CD14-positive monocyte (primary cell): ENCODE measurements around the gene ITGAL. TPM values are rescaled to one million over a fixed set of nuclear protein-coding genes. Genes with fewer than 3 reads are reported as not detected.
"Not testable (repeated sequence)": the region's sequence is repeated elsewhere in the genome, so short reads cannot be mapped to it uniquely, and the experiment has no call there.

ENCODE experiments used
- DNase-seq, 3 donors: peaks; one replicate each; pipeline ENCODE4 v3.0.0-alpha.2; 2011 to 2022
- H2AFZ ChIP-seq: 2 replicates; pipeline ENCODE4 v1.6.0; 2012; ENCODE audit warnings: mild to moderate bottlenecking, low read depth, low read length, inconsistent platforms; ENCODE audit not compliant: insufficient read depth, poor library complexity, severe bottlenecking
- H3K27ac ChIP-seq, 2 donors: 1 replicate in 1 of 2; 2 replicates in 1 of 2; pipeline ENCODE4 v1.5.1; 2012 to 2013; ENCODE audit warnings: low read length in 2 of 2, control low read depth in 1 of 2, inconsistent platforms in 1 of 2, low read depth in 1 of 2, mild to moderate bottlenecking in 1 of 2
- H3K27me3 ChIP-seq, 2 donors: one replicate each; pipeline versions ENCODE4 v1.6.0 to v1.6.1; 2011 to 2013; ENCODE audit warnings: low read length in 2 of 2; ENCODE audit not compliant: control insufficient read depth in 2 of 2, insufficient read depth in 2 of 2
- H3K36me3 ChIP-seq, 2 donors: replicated peaks in 1 of 2; 1 replicate in 1 of 2; 2 replicates in 1 of 2; pipeline versions ENCODE4 v1.5.1 to v1.6.1; 2012 to 2013; ENCODE audit warnings: low read length in 2 of 2, control low read depth in 1 of 2, inconsistent platforms in 1 of 2, mild to moderate bottlenecking in 1 of 2; ENCODE audit not compliant: insufficient read depth in 2 of 2, control insufficient read depth in 1 of 2
- H3K4me1 ChIP-seq, 2 donors: 1 replicate in 1 of 2; 2 replicates in 1 of 2; pipeline versions ENCODE4 v1.5.1 to v1.6.1; 2012 to 2013; ENCODE audit warnings: low read length in 2 of 2, control low read depth in 1 of 2, inconsistent platforms in 1 of 2, mild to moderate bottlenecking in 1 of 2, moderate library complexity in 1 of 2; ENCODE audit not compliant: insufficient read depth in 2 of 2, control insufficient read depth in 1 of 2
- H3K4me2 ChIP-seq: replicated peaks from 2 replicates; pipeline ENCODE3; 2012; ENCODE audit warnings: low read length, moderate library complexity, mild to moderate bottlenecking; ENCODE audit not compliant: poor library complexity, severe bottlenecking; ENCODE audit errors: extremely low read depth
- H3K4me3 ChIP-seq, 3 experiments: fragments of 200-600 bp in 1 of 3; sonication (generic) in 1 of 3; replicated peaks in 1 of 3; 1 replicate in 2 of 3; 2 replicates in 1 of 3; pipeline ENCODE4 v1.5.1; 2011 to 2013; ENCODE audit warnings: low read length in 3 of 3, mild to moderate bottlenecking in 3 of 3, control low read depth in 2 of 3, low read depth in 2 of 3, inconsistent platforms in 1 of 3, moderate library complexity in 1 of 3
- H3K79me2 ChIP-seq: 2 replicates; pipeline ENCODE4 v1.6.0; 2012; ENCODE audit warnings: mild to moderate bottlenecking, control low read depth, inconsistent platforms, low read length, moderate library complexity; ENCODE audit not compliant: insufficient read depth
- H3K9ac ChIP-seq: 2 replicates; pipeline ENCODE4 v1.6.0; 2017; ENCODE audit warnings: low read length, mild to moderate bottlenecking; ENCODE audit not compliant: insufficient read depth, poor library complexity, severe bottlenecking
- H3K9me3 ChIP-seq, 2 donors: replicated peaks in 1 of 2; 1 replicate in 1 of 2; 2 replicates in 1 of 2; pipeline versions ENCODE4 v1.5.1 to v1.6.1; 2012 to 2013; ENCODE audit warnings: low read length in 2 of 2, control low read depth in 1 of 2; ENCODE audit not compliant: control insufficient read depth in 1 of 2, insufficient read depth in 1 of 2
- H4K20me1 ChIP-seq: 2 replicates; pipeline ENCODE4 v1.6.0; 2012; ENCODE audit warnings: mild to moderate bottlenecking, low read length, control low read depth, moderate library complexity; ENCODE audit not compliant: insufficient read depth
- H3K27ac Mint-ChIP-seq, 7 donors: one replicate each; pipeline ENCODE4 v1.8.0; 2020; ENCODE audit warnings: mild to moderate bottlenecking in 7 of 7, mixed read lengths in 7 of 7, moderate library complexity in 6 of 7, inconsistent platforms in 2 of 7
- H3K27me3 Mint-ChIP-seq, 3 donors: one replicate each; pipeline ENCODE4 v1.8.0; 2021 to 2022; ENCODE audit warnings: low read depth in 3 of 3, mild to moderate bottlenecking in 3 of 3, mixed read lengths in 3 of 3, moderate library complexity in 3 of 3, inconsistent platforms in 1 of 3
- H3K36me3 Mint-ChIP-seq, 2 donors: one replicate each; pipeline ENCODE4 v1.8.0; 2020; ENCODE audit warnings: mixed read lengths in 2 of 2, inconsistent platforms in 1 of 2, mild to moderate bottlenecking in 1 of 2
- H3K4me1 Mint-ChIP-seq: one replicate; pipeline ENCODE4 v1.8.0; 2020; ENCODE audit warnings: mild to moderate bottlenecking, mixed read lengths
- H3K4me3 Mint-ChIP-seq, 2 donors: one replicate each; pipeline ENCODE4 v1.8.0; 2020; ENCODE audit warnings: mild to moderate bottlenecking in 2 of 2, mixed read lengths in 2 of 2, moderate library complexity in 1 of 2
- H3K9me3 Mint-ChIP-seq, 7 donors: one replicate each; pipeline ENCODE4 v1.8.0; 2020 to 2022; ENCODE audit warnings: mixed read lengths in 7 of 7, mild to moderate bottlenecking in 6 of 7, moderate library complexity in 6 of 7, inconsistent platforms in 2 of 7
- CTCF ChIP-seq: fragments of 200-600 bp; IDR thresholded peaks from one replicate; pipeline ENCODE4 v1.8.0; 2022; ENCODE audit warnings: antibody characterized with exemption, mild to moderate bottlenecking
- WGBS: methylation state at CpG from one replicate; pipeline ENCODE4 v1.1.5; 2013; ENCODE audit warnings: missing lambda C conversion rate; ENCODE audit not compliant: insufficient coverage; 5-methylcytosine and 5-hydroxymethylcytosine counted together
- intact Hi-C, 2 donors: fragments of 100-400 bp; cut with micrococcal nuclease; formaldehyde crosslinking; loops; one replicate each; pipeline versions ENCODE4 v1.15.0 to v1.15.1; 2023
- polyA plus RNA-seq, 3 donors: library from polyadenylated mRNA; depleted of rRNA in 1 of 3; unstranded in 2 of 3; stranded (reverse) in 1 of 3; fragments of 300-500 nt in 2 of 3; fragments of >200 nt in 1 of 3; fragmentation: Illumina TruSeq in 2 of 3; gene quantifications; 1 replicate in 2 of 3; 2 replicates in 1 of 3; pipeline ENCODE4 v1.2.3, GENCODE V29; 2012 to 2021

ITGAL gene
- polyA plus RNA-seq, 3 donors: 56.8 to 474 (median 109) TPM

- WGBS: 89% methylated on average over 7 of the region's 8 CpGs
- no peak overlapping the region for H3K27ac ChIP-seq
Observed at GRCh38 chr16:30539000-30539964, 66.7 kb downstream of the ITGAL start.

GRCh38 chr16:30539986-30540526, 67.5 kb downstream of the ITGAL start:
- not testable (repeated sequence) for H3K4me3 ChIP-seq, H3K27me3 ChIP-seq, H3K36me3 Mint-ChIP-seq, H3K9ac ChIP-seq, H3K9me3 ChIP-seq, H3K27me3 Mint-ChIP-seq, H3K4me2 ChIP-seq, DNase-seq, H2AFZ ChIP-seq, H3K36me3 ChIP-seq, H4K20me1 ChIP-seq, H3K9me3 Mint-ChIP-seq, H3K4me3 Mint-ChIP-seq, H3K27ac ChIP-seq
- whole genome bisulfite sequencing: 97% methylated on average over 7 of the region's 13 CpGs
- H3K79me2 ChIP-seq: peaks cover 11% of the 10 kb centered on the region
- peaks cover 16 to 17% of the 10 kb centered on the region in 2 donors for H3K4me1 ChIP-seq
- peak overlapping the region in 1 of 7 donors; percentile 51 for H3K27ac Mint-ChIP-seq
- H3K4me1 Mint-ChIP-seq: peaks cover 24% of the 10 kb centered on the region
- intact Hi-C loops: loop anchor here in 1 of 2 donors (5.0 kb wide), 1 partner anchor 32 kb away; the partner anchor contains the start of gene ZNF688

More at GRCh38 chr16:30539000-30539964, 66.7 kb downstream of the ITGAL start:
- H3K4me3 ChIP-seq: no peak overlapping the region
- intact Hi-C loops: loop anchor here in 1 of 2 donors (5.0 kb wide), 1 partner anchor 33 kb away; the partner anchor contains the start of gene ZNF688
- peaks cover 2 to 4% of the 10 kb centered on the region in 2 donors for H3K36me3 Mint-ChIP-seq
- peaks cover 0 to 3% (median 2%) of the 10 kb centered on the region in 3 donors for H3K27me3 Mint-ChIP-seq
- no peaks in the 10 kb centered on the region for H3K27me3 ChIP-seq
- H3K4me2 ChIP-seq: no peak overlapping the region
- no peaks in the 10 kb centered on the region for H3K36me3 ChIP-seq
- no peaks in the 10 kb centered on the region for H3K9me3 Mint-ChIP-seq
- DNase-seq: no peak
- H4K20me1 ChIP-seq: no peaks in the 10 kb centered on the region
- H3K79me2 ChIP-seq: peaks cover 18% of the 10 kb centered on the region
- peaks cover 25% of the 10 kb centered on the region for H3K4me1 Mint-ChIP-seq
- peaks cover 16 to 21% of the 10 kb centered on the region in 2 donors for H3K4me1 ChIP-seq
- no peak overlapping the region for H2AFZ ChIP-seq
- H3K4me3 Mint-ChIP-seq: no peak overlapping the region
- no peak for TF ChIP-seq CTCF
- peak overlapping the region in 1 of 7 donors; percentile 11 for H3K27ac Mint-ChIP-seq
- no peak overlapping the region for H3K9ac ChIP-seq
- H3K9me3 ChIP-seq: no peaks in the 10 kb centered on the region

GRCh38 chr16:30540916-30541464, 68.4 kb downstream of the ITGAL start:
- H3K27me3 Mint-ChIP-seq: not testable (repeated sequence)
- 100% methylated on average over 1 of the region's 9 CpGs for WGBS

More at GRCh38 chr16:30540916-30541464, 68.4 kb downstream of the ITGAL start:
- H3K4me3 Mint-ChIP-seq, H3K4me3 ChIP-seq, H3K27me3 ChIP-seq, DNase-seq, H3K4me2 ChIP-seq, H3K9ac ChIP-seq, H3K27ac Mint-ChIP-seq, H3K27ac ChIP-seq, H3K36me3 Mint-ChIP-seq, H2AFZ ChIP-seq, H3K36me3 ChIP-seq, intact Hi-C loops, H4K20me1 ChIP-seq, H3K9me3 Mint-ChIP-seq, H3K79me2 ChIP-seq, H3K9me3 ChIP-seq: not testable (repeated sequence)
- peaks cover 11 to 12% of the 10 kb centered on the region in 2 donors for H3K4me1 ChIP-seq
- peaks cover 22% of the 10 kb centered on the region for H3K4me1 Mint-ChIP-seq
